SK-N-SH treated with all-trans-retinoic acid at 6 μM for 48 hours (cell line): ENCODE measurements around the gene UBXN11.

Source experiments
- ATAC-seq: fragments of 200-7000 bp; cut with Tn5 transposase; 3 replicates; pipeline ENCODE4 v1.9.1; 2020; ENCODE audit warnings: mild to moderate bottlenecking, moderate library complexity
- ARNTL ChIP-seq: fragments of 450-650 bp; formaldehyde crosslinking; IDR thresholded peaks from 2 replicates; pipeline ENCODE4 v1.5.0; 2020; ENCODE audit warnings: low read depth, mild to moderate bottlenecking, moderate library complexity, borderline replicate concordance
- BACH2 ChIP-seq: fragments of 250-450 bp; sonication (Bioruptor Pico); IDR thresholded peaks from 2 replicates; pipeline ENCODE4 v1.9.0; 2021; ENCODE audit warnings: mild to moderate bottlenecking, borderline replicate concordance
- CSDC2 ChIP-seq: fragments of 250-450 bp; sonication (Bioruptor Pico); IDR thresholded peaks from 2 replicates; pipeline ENCODE4 v1.5.0; 2020; ENCODE audit warnings: mild to moderate bottlenecking, moderate library complexity
- GLIS3 ChIP-seq: fragments of 250-450 bp; sonication (Bioruptor Pico); IDR thresholded peaks from 2 replicates; pipeline ENCODE4 v1.5.0; 2020; ENCODE audit warnings: mild to moderate bottlenecking, moderate library complexity
- ISL1 ChIP-seq: fragments of 250-450 bp; sonication (Bioruptor Pico); IDR thresholded peaks from 2 replicates; pipeline ENCODE4 v2.1.2; 2022; ENCODE audit warnings: mild to moderate bottlenecking, moderate library complexity
- OSR1 ChIP-seq: fragments of 250-450 bp; sonication (Bioruptor Pico); IDR thresholded peaks from 2 replicates; pipeline ENCODE4 v1.8.0; 2022; ENCODE audit warnings: moderate library complexity, mild to moderate bottlenecking, inconsistent platforms
- PPARA ChIP-seq: fragments of 250-450 bp; sonication (Bioruptor Pico); IDR thresholded peaks from 2 replicates; pipeline ENCODE4 v1.5.0; 2020; ENCODE audit warnings: mild to moderate bottlenecking, borderline replicate concordance
- SNAI2 ChIP-seq: fragments of 250-450 bp; sonication (Bioruptor Pico); IDR thresholded peaks from 2 replicates; pipeline ENCODE4 v1.5.0; 2020; ENCODE audit warnings: mild to moderate bottlenecking, moderate library complexity
- TCF4 ChIP-seq: fragments of 250-450 bp; sonication (Bioruptor Pico); IDR thresholded peaks from 2 replicates; pipeline ENCODE4 v1.8.0; 2021; ENCODE audit warnings: mild to moderate bottlenecking, moderate library complexity, borderline replicate concordance
- TOX ChIP-seq: fragments of 250-450 bp; sonication (Bioruptor Pico); IDR thresholded peaks from 2 replicates; pipeline ENCODE4 v1.8.0; 2021; ENCODE audit warnings: mild to moderate bottlenecking, moderate library complexity, borderline replicate concordance
- ZC3H10 ChIP-seq: fragments of 250-450 bp; sonication (Bioruptor Pico); IDR thresholded peaks from 2 replicates; pipeline ENCODE4 v1.5.1; 2021; ENCODE audit warnings: mild to moderate bottlenecking, moderate library complexity
- ZFP3 ChIP-seq: fragments of 250-450 bp; sonication (Bioruptor Pico); IDR thresholded peaks from 2 replicates; pipeline ENCODE4 v1.5.0; 2020; ENCODE audit warnings: mild to moderate bottlenecking, moderate library complexity
- ZFP30 ChIP-seq: fragments of 450-650 bp; formaldehyde crosslinking; IDR thresholded peaks from 2 replicates; pipeline ENCODE4 v1.5.0; 2022; ENCODE audit warnings: mild to moderate bottlenecking, moderate library complexity
- ZNF565 ChIP-seq: fragments of 450-650 bp; formaldehyde crosslinking; conservative IDR thresholded peaks from 2 replicates; pipeline ENCODE4 v1.5.0; 2020; ENCODE audit warnings: low read depth, mild to moderate bottlenecking, moderate library complexity
- ZNF70 ChIP-seq: fragments of 450-650 bp; formaldehyde crosslinking; IDR thresholded peaks from 2 replicates; pipeline ENCODE4 v1.5.0; 2020; ENCODE audit warnings: mild to moderate bottlenecking, moderate library complexity
- ZNF8 ChIP-seq: fragments of 450-650 bp; formaldehyde crosslinking; IDR thresholded peaks from 2 replicates; pipeline ENCODE4 v1.5.0; 2020; ENCODE audit warnings: mild to moderate bottlenecking, moderate library complexity
- TF ChIP-seq, protein P1 (sequence below): fragments of 250-450 bp; sonication (Bioruptor Pico); IDR thresholded peaks from 2 replicates; pipeline ENCODE4 v1.8.0; 2020; ENCODE audit warnings: mild to moderate bottlenecking, moderate library complexity, borderline replicate concordance
- TF ChIP-seq, protein P2 (sequence below): fragments of 250-450 bp; sonication (Bioruptor Pico); IDR thresholded peaks from 2 replicates; pipeline ENCODE4 v1.5.1; 2021; ENCODE audit warnings: mild to moderate bottlenecking, moderate library complexity
- TF ChIP-seq, protein P3 (sequence below): fragments of 250-450 bp; sonication (Bioruptor Pico); IDR thresholded peaks from 2 replicates; pipeline ENCODE4 v1.5.1; 2020; ENCODE audit warnings: low read depth, mild to moderate bottlenecking, moderate library complexity
- TF ChIP-seq, protein P4 (sequence below): fragments of 250-450 bp; sonication (Bioruptor Pico); IDR thresholded peaks from 2 replicates; pipeline ENCODE4 v1.8.0; 2021; ENCODE audit warnings: low read depth, mild to moderate bottlenecking, moderate library complexity, borderline replicate concordance
- TF ChIP-seq, protein P5 (sequence below): fragments of 250-450 bp; sonication (Bioruptor Pico); IDR thresholded peaks from 2 replicates; pipeline ENCODE4 v1.5.0; 2020; ENCODE audit warnings: mild to moderate bottlenecking, moderate library complexity

Gene UBXN11

DNA sequence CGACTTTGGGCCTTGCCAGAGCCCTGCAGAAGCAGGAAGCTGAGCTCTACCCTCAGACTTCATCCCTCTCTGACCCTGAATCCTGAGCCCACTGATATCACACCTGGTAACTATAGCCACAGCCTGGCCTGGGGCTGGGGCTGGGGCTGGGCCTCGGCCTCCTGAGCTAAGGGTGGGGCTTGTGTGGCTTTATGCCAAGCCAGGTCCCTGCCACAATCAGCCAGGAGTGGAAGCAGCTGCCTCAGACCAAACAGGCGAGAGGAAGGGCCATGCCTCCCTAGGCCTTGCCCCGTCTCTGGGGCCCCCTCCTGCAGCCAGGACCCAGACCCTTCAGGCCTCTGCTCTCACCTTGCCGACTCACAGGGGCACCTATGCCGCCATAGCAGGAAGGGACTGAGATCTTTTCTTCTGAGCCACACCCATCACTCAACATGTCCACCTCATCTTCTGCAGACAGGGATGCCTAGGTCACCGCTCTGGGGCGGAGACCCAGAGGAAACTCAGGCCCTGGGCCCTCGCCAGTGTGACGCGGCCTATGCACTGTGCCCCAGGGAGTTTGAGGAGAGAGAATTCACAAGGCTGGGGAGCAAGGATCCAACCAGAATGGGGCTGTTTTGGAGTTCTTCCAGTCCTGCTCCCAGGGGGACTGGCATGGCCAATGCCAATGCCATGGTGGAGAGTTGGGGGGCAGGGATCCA lies 5.7 kb downstream of the UBXN11 start:
- TF ChIP-seq ZFP3 (CRISPR knock-in tag) (no peak), ISL1 (CRISPR knock-in tag) (no peak), TOX (CRISPR knock-in tag) (no peak), CSDC2 (CRISPR knock-in tag) (no peak), OSR1 (CRISPR knock-in tag) (no peak), ZNF70 (CRISPR knock-in tag) (no peak), ARNTL (CRISPR knock-in tag) (no peak), ZFP30 (CRISPR knock-in tag) (no peak), SNAI2 (CRISPR knock-in tag) (no peak), ZNF565 (CRISPR knock-in tag) (no peak)
- TF ChIP-seq, protein P1, sequence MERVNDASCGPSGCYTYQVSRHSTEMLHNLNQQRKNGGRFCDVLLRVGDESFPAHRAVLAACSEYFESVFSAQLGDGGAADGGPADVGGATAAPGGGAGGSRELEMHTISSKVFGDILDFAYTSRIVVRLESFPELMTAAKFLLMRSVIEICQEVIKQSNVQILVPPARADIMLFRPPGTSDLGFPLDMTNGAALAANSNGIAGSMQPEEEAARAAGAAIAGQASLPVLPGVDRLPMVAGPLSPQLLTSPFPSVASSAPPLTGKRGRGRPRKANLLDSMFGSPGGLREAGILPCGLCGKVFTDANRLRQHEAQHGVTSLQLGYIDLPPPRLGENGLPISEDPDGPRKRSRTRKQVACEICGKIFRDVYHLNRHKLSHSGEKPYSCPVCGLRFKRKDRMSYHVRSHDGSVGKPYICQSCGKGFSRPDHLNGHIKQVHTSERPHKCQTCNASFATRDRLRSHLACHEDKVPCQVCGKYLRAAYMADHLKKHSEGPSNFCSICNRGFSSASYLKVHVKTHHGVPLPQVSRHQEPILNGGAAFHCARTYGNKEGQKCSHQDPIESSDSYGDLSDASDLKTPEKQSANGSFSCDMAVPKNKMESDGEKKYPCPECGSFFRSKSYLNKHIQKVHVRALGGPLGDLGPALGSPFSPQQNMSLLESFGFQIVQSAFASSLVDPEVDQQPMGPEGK (CRISPR knock-in tag) = no peak
- TF ChIP-seq, protein P2, sequence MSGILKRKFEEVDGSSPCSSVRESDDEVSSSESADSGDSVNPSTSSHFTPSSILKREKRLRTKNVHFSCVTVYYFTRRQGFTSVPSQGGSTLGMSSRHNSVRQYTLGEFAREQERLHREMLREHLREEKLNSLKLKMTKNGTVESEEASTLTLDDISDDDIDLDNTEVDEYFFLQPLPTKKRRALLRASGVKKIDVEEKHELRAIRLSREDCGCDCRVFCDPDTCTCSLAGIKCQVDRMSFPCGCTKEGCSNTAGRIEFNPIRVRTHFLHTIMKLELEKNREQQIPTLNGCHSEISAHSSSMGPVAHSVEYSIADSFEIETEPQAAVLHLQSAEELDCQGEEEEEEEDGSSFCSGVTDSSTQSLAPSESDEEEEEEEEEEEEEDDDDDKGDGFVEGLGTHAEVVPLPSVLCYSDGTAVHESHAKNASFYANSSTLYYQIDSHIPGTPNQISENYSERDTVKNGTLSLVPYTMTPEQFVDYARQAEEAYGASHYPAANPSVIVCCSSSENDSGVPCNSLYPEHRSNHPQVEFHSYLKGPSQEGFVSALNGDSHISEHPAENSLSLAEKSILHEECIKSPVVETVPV (CRISPR knock-in tag) = no peak
- TF ChIP-seq, protein P3, sequence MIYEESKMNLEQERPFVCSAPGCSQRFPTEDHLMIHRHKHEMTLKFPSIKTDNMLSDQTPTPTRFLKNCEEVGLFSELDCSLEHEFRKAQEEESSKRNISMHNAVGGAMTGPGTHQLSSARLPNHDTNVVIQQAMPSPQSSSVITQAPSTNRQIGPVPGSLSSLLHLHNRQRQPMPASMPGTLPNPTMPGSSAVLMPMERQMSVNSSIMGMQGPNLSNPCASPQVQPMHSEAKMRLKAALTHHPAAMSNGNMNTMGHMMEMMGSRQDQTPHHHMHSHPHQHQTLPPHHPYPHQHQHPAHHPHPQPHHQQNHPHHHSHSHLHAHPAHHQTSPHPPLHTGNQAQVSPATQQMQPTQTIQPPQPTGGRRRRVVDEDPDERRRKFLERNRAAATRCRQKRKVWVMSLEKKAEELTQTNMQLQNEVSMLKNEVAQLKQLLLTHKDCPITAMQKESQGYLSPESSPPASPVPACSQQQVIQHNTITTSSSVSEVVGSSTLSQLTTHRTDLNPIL = no peak
- TF ChIP-seq, protein P4, sequence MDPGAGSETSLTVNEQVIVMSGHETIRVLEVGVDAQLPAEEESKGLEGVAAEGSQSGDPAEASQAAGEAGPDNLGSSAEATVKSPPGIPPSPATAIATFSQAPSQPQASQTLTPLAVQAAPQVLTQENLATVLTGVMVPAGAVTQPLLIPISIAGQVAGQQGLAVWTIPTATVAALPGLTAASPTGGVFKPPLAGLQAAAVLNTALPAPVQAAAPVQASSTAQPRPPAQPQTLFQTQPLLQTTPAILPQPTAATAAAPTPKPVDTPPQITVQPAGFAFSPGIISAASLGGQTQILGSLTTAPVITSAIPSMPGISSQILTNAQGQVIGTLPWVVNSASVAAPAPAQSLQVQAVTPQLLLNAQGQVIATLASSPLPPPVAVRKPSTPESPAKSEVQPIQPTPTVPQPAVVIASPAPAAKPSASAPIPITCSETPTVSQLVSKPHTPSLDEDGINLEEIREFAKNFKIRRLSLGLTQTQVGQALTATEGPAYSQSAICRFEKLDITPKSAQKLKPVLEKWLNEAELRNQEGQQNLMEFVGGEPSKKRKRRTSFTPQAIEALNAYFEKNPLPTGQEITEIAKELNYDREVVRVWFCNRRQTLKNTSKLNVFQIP (CRISPR knock-in tag) = no peak
- no peak for ATAC-seq

DNA sequence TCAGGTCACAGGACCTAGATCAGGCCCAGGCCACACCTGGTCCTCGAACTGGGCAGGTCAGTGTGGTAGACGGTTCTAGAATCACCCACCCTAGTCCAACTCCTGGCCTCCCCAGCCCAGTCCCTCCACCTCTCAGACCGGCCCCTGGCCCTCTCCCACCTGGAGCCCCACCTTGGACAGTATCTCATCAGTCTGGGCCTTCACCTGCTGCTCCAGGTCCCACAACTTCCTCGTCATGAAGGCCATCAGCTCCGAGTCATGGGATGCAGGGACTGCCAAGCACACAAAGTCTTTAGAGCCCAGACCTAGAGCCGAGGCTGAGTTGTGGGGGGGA lies 8.7 kb downstream of the UBXN11 start:
- no peak for TF ChIP-seq SNAI2 (CRISPR knock-in tag)
- no peak for TF ChIP-seq ISL1 (CRISPR knock-in tag)
- TF ChIP-seq ZC3H10 (CRISPR knock-in tag) = no peak
- TF ChIP-seq ZNF70 (CRISPR knock-in tag) = no peak
- TF ChIP-seq, protein P5, sequence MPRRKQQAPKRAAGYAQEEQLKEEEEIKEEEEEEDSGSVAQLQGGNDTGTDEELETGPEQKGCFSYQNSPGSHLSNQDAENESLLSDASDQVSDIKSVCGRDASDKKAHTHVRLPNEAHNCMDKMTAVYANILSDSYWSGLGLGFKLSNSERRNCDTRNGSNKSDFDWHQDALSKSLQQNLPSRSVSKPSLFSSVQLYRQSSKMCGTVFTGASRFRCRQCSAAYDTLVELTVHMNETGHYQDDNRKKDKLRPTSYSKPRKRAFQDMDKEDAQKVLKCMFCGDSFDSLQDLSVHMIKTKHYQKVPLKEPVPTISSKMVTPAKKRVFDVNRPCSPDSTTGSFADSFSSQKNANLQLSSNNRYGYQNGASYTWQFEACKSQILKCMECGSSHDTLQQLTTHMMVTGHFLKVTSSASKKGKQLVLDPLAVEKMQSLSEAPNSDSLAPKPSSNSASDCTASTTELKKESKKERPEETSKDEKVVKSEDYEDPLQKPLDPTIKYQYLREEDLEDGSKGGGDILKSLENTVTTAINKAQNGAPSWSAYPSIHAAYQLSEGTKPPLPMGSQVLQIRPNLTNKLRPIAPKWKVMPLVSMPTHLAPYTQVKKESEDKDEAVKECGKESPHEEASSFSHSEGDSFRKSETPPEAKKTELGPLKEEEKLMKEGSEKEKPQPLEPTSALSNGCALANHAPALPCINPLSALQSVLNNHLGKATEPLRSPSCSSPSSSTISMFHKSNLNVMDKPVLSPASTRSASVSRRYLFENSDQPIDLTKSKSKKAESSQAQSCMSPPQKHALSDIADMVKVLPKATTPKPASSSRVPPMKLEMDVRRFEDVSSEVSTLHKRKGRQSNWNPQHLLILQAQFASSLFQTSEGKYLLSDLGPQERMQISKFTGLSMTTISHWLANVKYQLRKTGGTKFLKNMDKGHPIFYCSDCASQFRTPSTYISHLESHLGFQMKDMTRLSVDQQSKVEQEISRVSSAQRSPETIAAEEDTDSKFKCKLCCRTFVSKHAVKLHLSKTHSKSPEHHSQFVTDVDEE = no peak
- TF ChIP-seq BACH2 (CRISPR knock-in tag) = no peak
- no peak for TF ChIP-seq PPARA
- ATAC-seq = no peak

DNA sequence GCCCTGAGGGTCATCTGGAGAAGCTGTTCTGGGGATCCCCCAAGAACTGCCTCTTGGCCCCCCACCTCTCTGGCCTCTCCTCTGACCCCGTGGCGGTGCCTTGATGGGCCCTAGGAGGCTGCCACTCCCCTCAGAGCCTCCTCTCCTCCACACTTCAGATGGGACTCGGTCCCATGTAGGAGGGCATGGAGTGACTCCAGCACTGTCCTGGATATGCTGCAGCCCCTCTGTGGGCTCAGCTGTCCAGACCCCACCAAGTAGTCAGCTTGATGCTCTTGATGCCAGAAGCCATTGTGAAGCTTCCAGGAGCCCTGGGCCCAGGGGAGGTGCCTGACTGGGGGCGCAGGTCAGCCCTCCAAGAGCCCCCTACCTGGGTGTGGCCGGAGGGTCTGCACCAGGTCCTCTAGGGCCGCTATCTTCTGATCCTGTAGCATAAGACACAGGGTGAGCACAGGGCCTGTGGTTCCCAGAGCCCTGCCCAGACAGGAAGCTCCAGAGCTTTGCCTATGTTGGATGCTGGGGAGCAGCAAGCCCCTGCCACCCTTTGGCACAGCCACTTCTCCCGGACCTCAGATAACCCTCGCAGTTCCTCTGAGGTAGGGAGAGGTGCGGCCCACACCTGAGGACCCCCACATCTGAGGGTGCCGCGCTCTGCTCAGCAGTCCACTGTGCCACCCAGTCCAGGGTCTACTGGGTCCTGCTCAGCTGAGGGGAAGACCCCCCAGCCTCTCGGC lies 9.2 kb downstream of the UBXN11 start:
- no peak for ATAC-seq
- TF ChIP-seq, protein P3 = no peak
- TF ChIP-seq PPARA (no peak), ISL1 (CRISPR knock-in tag) (no peak), TCF4 (no peak), ZFP30 (CRISPR knock-in tag) (no peak), ZNF8 (CRISPR knock-in tag) (no peak), ZNF70 (CRISPR knock-in tag) (no peak), SNAI2 (CRISPR knock-in tag) (no peak), ZFP3 (CRISPR knock-in tag) (no peak), GLIS3 (CRISPR knock-in tag) (no peak), ARNTL (CRISPR knock-in tag) (no peak), ZNF565 (CRISPR knock-in tag) (no peak)
- TF ChIP-seq, protein P1 (CRISPR knock-in tag) = no peak
